Measurements from ENCODE around the gene CCT5. TPM values are rescaled to one million over a fixed set of nuclear protein-coding genes. Genes with fewer than 3 reads are reported as not detected.

The CCT5 gene
- polyA plus RNA-seq, 2 donors, result 81.7 to 186 TPM

DNA sequence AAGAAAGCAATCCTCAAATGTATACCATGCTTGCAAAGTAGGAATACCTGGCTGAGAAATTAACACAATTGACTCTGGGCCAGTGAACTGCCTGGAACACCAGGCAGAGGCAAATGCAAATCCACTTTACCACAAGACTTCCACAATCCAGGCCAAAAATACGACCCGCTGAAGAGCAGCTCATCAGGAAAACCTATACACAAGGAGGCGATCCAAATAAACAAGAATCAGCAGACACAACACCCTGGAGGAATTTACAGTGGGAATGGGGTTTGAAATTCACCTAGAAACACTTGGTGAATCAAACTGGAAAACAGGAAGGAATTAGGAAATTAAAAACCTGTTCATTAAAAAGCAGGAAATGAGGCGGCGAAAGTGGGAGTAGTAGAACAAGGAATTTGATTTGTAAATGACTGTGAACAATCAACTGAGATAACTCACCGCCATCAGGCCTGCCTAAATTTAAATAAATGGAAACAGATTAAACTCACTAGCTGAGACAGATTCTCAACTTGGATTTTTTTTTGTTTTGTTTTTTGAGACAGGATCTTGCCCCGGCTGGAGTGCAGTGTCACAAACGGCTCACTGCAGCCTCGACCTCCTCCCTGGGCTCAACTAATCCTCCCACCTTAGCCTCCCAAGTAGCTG lies 41.7 kb downstream of the CCT5 start:
- 74 to 83% methylated on average over 9 of the region's 9 CpGs for WGBS, 2 donors
- Histone ChIP-seq H3K27ac (ENCODE audit: low read depth in 2 of 2, low read length in 1 of 2) (no peak overlapping the region), H3K4me3 (ENCODE audit: low read depth in 1 of 2, low read length in 2 of 2) (no peak overlapping the region), H3K36me3 (ENCODE audit: control insufficient read depth in 2 of 2, insufficient read depth in 2 of 2, low read length in 1 of 2) (no peaks in the 10 kb centered on the region), H3K4me1 (ENCODE audit: control insufficient read depth in 2 of 2, insufficient read depth in 2 of 2, low read length in 1 of 2) (peaks cover 0 to 3% of the 10 kb centered on the region in 2 donors), H3K9me3 (ENCODE audit: control insufficient read depth in 2 of 2, insufficient read depth in 1 of 2, low read depth in 1 of 2, low read length in 1 of 2) (no peaks in the 10 kb centered on the region), H3K27me3 (ENCODE audit: control insufficient read depth in 1 of 2, insufficient read depth in 2 of 2, low read length in 2 of 2) (no peaks in the 10 kb centered on the region)

- Histone ChIP-seq H3K27ac (ENCODE audit: low read depth in 2 of 2, low read length in 1 of 2) (no peak overlapping the region), H3K4me3 (ENCODE audit: low read depth in 1 of 2, low read length in 2 of 2) (no peak overlapping the region), H3K27me3 (ENCODE audit: control insufficient read depth in 1 of 2, insufficient read depth in 2 of 2, low read length in 2 of 2) (no peaks in the 10 kb centered on the region), H3K36me3 (ENCODE audit: control insufficient read depth in 2 of 2, insufficient read depth in 2 of 2, low read length in 1 of 2) (no peaks in the 10 kb centered on the region), H3K9me3 (ENCODE audit: control insufficient read depth in 2 of 2, insufficient read depth in 1 of 2, low read depth in 1 of 2, low read length in 1 of 2) (no peaks in the 10 kb centered on the region), H3K4me1 (ENCODE audit: control insufficient read depth in 2 of 2, insufficient read depth in 2 of 2, low read length in 1 of 2) (no peaks in the 10 kb centered on the region)
- WGBS, 2 donors, result 85 to 91% methylated on average over 3 of the region's 3 CpGs
These were observed 44.0 kb downstream of the CCT5 start for GRCh38 chr5:10293907-10294662.

DNA sequence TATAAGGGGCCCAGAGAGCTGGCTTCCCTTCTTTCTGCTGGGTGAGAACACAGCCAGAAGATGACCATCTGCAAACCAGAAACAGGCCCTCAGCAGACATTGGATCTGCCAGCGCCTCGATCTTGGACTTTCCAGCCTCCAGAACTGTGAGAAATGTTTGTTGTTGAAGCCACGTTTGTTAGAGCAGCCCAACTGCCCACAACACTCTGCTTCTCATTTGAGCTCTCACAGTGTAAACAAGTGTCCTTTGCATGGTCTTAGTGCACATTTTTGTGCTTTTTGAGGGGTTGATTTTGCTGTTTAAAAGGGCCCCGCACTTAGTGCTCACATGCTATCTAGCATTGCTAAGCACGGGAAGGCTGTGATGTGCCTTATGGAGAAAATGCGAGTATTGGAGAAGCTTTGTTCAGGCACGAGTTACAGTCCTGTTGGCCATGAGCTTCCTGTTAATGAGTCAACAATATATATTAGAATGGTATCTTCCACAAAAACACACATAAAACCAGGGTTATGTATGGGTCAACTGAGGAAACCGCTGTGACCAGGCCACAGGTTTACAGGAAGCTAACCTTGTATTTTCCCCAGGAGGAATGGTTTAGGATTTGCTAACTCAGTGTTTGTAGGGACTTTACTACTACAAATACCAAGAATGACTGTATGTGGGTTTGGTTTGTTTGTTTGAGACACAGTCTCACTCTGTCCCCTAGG lies 45.7 kb downstream of the CCT5 start:
- no peak overlapping the region for H3K27ac ChIP-seq (ENCODE audit: low read depth in 2 of 2, low read length in 1 of 2)
- no peaks in the 10 kb centered on the region for H3K4me1 ChIP-seq (ENCODE audit: control insufficient read depth in 2 of 2, insufficient read depth in 2 of 2, low read length in 1 of 2)
- no peaks in the 10 kb centered on the region for H3K27me3 ChIP-seq (ENCODE audit: control insufficient read depth in 1 of 2, insufficient read depth in 2 of 2, low read length in 2 of 2)
- no peak overlapping the region for H3K4me3 ChIP-seq (ENCODE audit: low read depth in 1 of 2, low read length in 2 of 2)
- no peaks in the 10 kb centered on the region for H3K36me3 ChIP-seq (ENCODE audit: control insufficient read depth in 2 of 2, insufficient read depth in 2 of 2, low read length in 1 of 2)
- no peaks in the 10 kb centered on the region for H3K9me3 ChIP-seq (ENCODE audit: control insufficient read depth in 2 of 2, insufficient read depth in 1 of 2, low read depth in 1 of 2, low read length in 1 of 2)
- 83 to 88% methylated on average over 8 of the region's 8 CpGs for WGBS, 2 donors

DNA sequence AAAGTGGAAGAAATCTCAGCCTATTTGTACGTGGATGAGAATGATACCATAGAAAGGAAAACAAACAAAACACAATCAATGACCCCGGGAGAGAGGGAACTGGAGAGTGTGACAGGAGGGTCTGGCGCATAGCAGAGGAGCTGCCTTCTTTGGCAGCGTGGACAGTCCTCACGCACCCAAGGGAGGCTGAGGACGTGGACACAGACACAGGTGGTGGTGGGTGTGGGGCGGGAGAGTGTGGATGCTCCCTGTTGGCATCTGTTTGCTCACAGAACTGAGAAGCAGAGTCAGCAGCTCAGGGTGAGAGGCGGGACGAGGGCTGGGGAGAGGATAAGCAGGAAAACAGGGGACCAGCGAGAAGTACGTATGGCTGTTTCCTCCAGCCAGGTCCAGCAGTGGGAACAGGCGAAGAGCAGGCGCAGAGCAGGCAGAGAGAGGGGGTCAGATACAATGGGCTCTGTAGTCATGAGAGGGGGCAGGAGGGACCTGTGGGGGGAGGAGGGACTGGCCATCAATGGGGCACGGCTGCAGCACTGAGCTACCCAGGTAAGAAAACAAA lies 47.6 kb downstream of the CCT5 start:
- WGBS, 2 donors, result 89 to 90% methylated on average over 14 of the region's 14 CpGs

GRCh38 chr5:10300246-10300645 lies 50.2 kb downstream of the CCT5 start:
- no peak overlapping the region for H3K4me3 ChIP-seq (ENCODE audit: low read depth in 1 of 2, low read length in 2 of 2)
- H3K27me3 ChIP-seq (ENCODE audit: control insufficient read depth in 1 of 2, insufficient read depth in 2 of 2, low read length in 2 of 2), result no peaks in the 10 kb centered on the region
- H3K36me3 ChIP-seq (ENCODE audit: control insufficient read depth in 2 of 2, insufficient read depth in 2 of 2, low read length in 1 of 2), result no peaks in the 10 kb centered on the region
- peaks cover 0 to 2% of the 10 kb centered on the region in 2 donors for H3K4me1 ChIP-seq (ENCODE audit: control insufficient read depth in 2 of 2, insufficient read depth in 2 of 2, low read length in 1 of 2)
- WGBS, 2 donors, result 88 to 90% methylated on average over 5 of the region's 5 CpGs
- no peaks in the 10 kb centered on the region for H3K9me3 ChIP-seq (ENCODE audit: control insufficient read depth in 2 of 2, insufficient read depth in 1 of 2, low read depth in 1 of 2, low read length in 1 of 2)
- H3K27ac ChIP-seq (ENCODE audit: low read depth in 2 of 2, low read length in 1 of 2), result no peak overlapping the region

More for the DNA sequence above, 47.6 kb downstream of the CCT5 start:
- H3K4me3 ChIP-seq (ENCODE audit: low read depth in 1 of 2, low read length in 2 of 2), result no peak overlapping the region
- no peaks in the 10 kb centered on the region for H3K9me3 ChIP-seq (ENCODE audit: control insufficient read depth in 2 of 2, insufficient read depth in 1 of 2, low read depth in 1 of 2, low read length in 1 of 2)
- peaks cover 0 to 2% of the 10 kb centered on the region in 2 donors for H3K4me1 ChIP-seq (ENCODE audit: control insufficient read depth in 2 of 2, insufficient read depth in 2 of 2, low read length in 1 of 2)
- no peaks in the 10 kb centered on the region for H3K27me3 ChIP-seq (ENCODE audit: control insufficient read depth in 1 of 2, insufficient read depth in 2 of 2, low read length in 2 of 2)
- H3K36me3 ChIP-seq (ENCODE audit: control insufficient read depth in 2 of 2, insufficient read depth in 2 of 2, low read length in 1 of 2), result no peaks in the 10 kb centered on the region
- H3K27ac ChIP-seq (ENCODE audit: low read depth in 2 of 2, low read length in 1 of 2), result no peak overlapping the region

DNA sequence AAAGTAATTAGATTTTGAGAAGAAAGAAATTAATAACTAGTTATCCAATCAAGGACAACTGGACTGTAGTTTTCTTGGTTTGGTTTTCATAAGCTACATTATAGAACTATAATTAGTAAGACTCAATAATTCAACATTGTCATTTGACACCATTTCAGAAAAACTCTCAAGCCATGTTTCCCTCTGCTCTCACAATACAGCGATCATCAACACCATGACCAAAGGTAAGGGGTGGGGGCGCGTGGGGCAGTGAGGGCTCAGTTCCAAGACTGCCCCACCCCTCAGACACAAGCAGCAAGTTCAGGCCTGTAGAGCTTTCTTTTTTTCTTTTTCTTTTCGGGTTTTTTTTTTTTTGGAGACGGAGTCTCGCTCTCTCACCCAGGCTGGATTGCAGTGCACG lies 51.2 kb downstream of the CCT5 start:
- no peaks in the 10 kb centered on the region for H3K9me3 ChIP-seq (ENCODE audit: control insufficient read depth in 2 of 2, insufficient read depth in 1 of 2, low read depth in 1 of 2, low read length in 1 of 2)
- WGBS, 2 donors, result 53 to 54% methylated on average over 7 of the region's 7 CpGs

GRCh38 chr5:10301842-10302610 lies 51.9 kb downstream of the CCT5 start:
- 58 to 61% methylated on average over 11 of the region's 11 CpGs for WGBS, 2 donors
- Histone ChIP-seq H3K9me3 (ENCODE audit: control insufficient read depth in 2 of 2, insufficient read depth in 1 of 2, low read depth in 1 of 2, low read length in 1 of 2) (no peaks in the 10 kb centered on the region), H3K27me3 (ENCODE audit: control insufficient read depth in 1 of 2, insufficient read depth in 2 of 2, low read length in 2 of 2) (no peaks in the 10 kb centered on the region), H3K4me3 (ENCODE audit: low read depth in 1 of 2, low read length in 2 of 2) (no peak overlapping the region), H3K27ac (ENCODE audit: low read depth in 2 of 2, low read length in 1 of 2) (peak overlapping the region in 1 of 2 donors; percentile 35), H3K4me1 (ENCODE audit: control insufficient read depth in 2 of 2, insufficient read depth in 2 of 2, low read length in 1 of 2) (peaks cover 0 to 2% of the 10 kb centered on the region in 2 donors), H3K36me3 (ENCODE audit: control insufficient read depth in 2 of 2, insufficient read depth in 2 of 2, low read length in 1 of 2) (no peaks in the 10 kb centered on the region)

More for the DNA sequence above, 51.2 kb downstream of the CCT5 start:
- Histone ChIP-seq H3K4me3 (ENCODE audit: low read depth in 1 of 2, low read length in 2 of 2) (no peak overlapping the region), H3K27ac (ENCODE audit: low read depth in 2 of 2, low read length in 1 of 2) (no peak overlapping the region), H3K27me3 (ENCODE audit: control insufficient read depth in 1 of 2, insufficient read depth in 2 of 2, low read length in 2 of 2) (no peaks in the 10 kb centered on the region), H3K4me1 (ENCODE audit: control insufficient read depth in 2 of 2, insufficient read depth in 2 of 2, low read length in 1 of 2) (peaks cover 0 to 2% of the 10 kb centered on the region in 2 donors), H3K36me3 (ENCODE audit: control insufficient read depth in 2 of 2, insufficient read depth in 2 of 2, low read length in 1 of 2) (no peaks in the 10 kb centered on the region)

GRCh38 chr5:10303201-10303600 lies 53.1 kb downstream of the CCT5 start:
- H3K27ac ChIP-seq (ENCODE audit: low read depth in 2 of 2, low read length in 1 of 2), result no peak overlapping the region
- H3K9me3 ChIP-seq (ENCODE audit: control insufficient read depth in 2 of 2, insufficient read depth in 1 of 2, low read depth in 1 of 2, low read length in 1 of 2), result no peaks in the 10 kb centered on the region
- no peak overlapping the region for H3K4me3 ChIP-seq (ENCODE audit: low read depth in 1 of 2, low read length in 2 of 2)
- peaks cover 0 to 5% of the 10 kb centered on the region in 2 donors for H3K4me1 ChIP-seq (ENCODE audit: control insufficient read depth in 2 of 2, insufficient read depth in 2 of 2, low read length in 1 of 2)
- H3K27me3 ChIP-seq (ENCODE audit: control insufficient read depth in 1 of 2, insufficient read depth in 2 of 2, low read length in 2 of 2), result no peaks in the 10 kb centered on the region
- no peaks in the 10 kb centered on the region for H3K36me3 ChIP-seq (ENCODE audit: control insufficient read depth in 2 of 2, insufficient read depth in 2 of 2, low read length in 1 of 2)
- WGBS, 2 donors, result 76 to 78% methylated on average over 2 of the region's 2 CpGs

GRCh38 chr5:10303699-10304170 lies 53.7 kb downstream of the CCT5 start:
- Histone ChIP-seq H3K9me3 (ENCODE audit: control insufficient read depth in 2 of 2, insufficient read depth in 1 of 2, low read depth in 1 of 2, low read length in 1 of 2) (no peaks in the 10 kb centered on the region), H3K27me3 (ENCODE audit: control insufficient read depth in 1 of 2, insufficient read depth in 2 of 2, low read length in 2 of 2) (no peaks in the 10 kb centered on the region), H3K4me3 (ENCODE audit: low read depth in 1 of 2, low read length in 2 of 2) (no peak overlapping the region), H3K27ac (ENCODE audit: low read depth in 2 of 2, low read length in 1 of 2) (no peak overlapping the region), H3K4me1 (ENCODE audit: control insufficient read depth in 2 of 2, insufficient read depth in 2 of 2, low read length in 1 of 2) (peaks cover 0 to 5% of the 10 kb centered on the region in 2 donors), H3K36me3 (ENCODE audit: control insufficient read depth in 2 of 2, insufficient read depth in 2 of 2, low read length in 1 of 2) (no peaks in the 10 kb centered on the region)
- WGBS, 2 donors, result 76 to 83% methylated on average over 5 of the region's 5 CpGs
